ENCODE measurements around the gene RAB8A.
A peak's percentile ranks its signal among the peaks of the same experiment; 100 is the strongest.

Gene RAB8A

DNA sequence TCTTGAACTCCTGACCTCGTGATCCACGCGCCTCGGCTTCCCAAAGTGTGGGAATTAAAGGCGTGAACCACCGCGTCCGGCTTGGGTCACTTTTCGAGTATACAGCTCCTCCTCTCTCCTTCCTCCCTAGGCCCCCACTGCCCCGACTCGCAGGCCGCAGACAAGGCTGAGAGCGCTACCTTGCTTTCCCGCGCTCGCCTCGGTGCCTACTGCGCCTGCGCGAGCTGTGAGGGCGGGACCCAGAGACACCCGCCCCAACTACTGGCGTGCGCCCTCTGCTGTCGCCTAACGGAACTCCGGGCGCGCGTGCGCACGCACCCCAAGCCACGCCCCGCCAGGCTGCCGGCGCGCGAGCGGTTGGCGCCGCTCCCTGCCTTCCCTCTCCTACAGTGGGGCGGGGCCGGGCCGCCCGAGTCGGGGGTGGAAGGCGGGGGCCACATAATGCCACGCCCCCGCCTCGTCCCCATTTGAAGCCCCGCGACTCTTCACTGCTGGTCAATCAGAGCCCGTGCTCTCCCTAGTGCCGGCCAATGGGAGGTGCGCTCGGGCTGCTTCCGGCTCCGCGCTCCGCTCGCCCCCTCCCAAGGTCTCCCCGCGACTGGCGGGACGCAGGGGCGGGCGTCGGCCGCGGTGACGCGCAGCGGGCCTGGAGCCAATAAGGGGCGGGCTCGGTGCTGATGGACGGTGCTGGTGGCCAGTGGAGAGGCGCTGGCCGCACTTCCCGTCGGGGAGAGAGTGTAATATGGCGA is at the start of gene RAB8A:
Gene RAB8A (plus strand): TSS at position 730 of the 749 bp plus-strand sequence. CDS start 13 bp downstream, at position 743.
- DNase-seq, result peak; percentile 97

DNA sequence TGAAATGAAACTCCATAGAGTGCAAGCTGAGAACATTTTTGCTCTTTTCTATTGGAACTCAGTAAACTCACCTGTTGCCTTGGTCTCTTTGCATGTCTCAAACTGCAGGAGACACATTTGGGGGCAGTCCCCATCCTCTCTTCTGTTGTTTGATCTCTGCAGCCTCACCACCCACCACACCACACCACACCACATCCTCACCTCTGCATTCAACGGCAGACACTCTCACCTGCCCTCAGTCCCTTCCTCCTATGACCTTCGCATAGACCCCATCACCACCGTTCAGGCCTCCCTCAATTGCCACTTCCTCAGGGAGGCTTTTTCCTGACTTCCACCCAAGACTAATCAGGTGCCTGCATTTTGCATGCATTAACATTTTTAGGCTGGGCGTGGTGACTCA is 49.7 kb upstream of the RAB8A start:
- no peak for DNase-seq

DNA sequence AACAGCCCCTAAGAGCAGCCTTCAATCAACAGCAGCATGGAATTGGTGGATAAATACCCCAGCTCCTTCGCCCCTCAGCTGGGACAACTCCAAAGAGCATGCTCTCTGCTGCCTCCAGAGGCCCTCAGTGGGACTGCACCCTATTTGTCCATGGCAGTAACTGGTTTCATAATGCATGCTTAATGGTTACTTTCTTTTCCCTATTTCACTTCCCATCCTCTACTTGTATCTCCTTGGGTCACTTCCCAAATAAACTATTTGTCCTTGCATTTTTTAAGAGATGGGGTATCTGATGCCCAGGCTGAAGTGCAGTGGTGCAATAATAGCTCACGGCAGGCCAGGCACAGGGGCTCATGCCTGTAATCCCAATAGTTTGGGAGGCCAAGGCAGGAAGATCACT is 48.9 kb upstream of the RAB8A start:
- DNase-seq, result no peak

DNA sequence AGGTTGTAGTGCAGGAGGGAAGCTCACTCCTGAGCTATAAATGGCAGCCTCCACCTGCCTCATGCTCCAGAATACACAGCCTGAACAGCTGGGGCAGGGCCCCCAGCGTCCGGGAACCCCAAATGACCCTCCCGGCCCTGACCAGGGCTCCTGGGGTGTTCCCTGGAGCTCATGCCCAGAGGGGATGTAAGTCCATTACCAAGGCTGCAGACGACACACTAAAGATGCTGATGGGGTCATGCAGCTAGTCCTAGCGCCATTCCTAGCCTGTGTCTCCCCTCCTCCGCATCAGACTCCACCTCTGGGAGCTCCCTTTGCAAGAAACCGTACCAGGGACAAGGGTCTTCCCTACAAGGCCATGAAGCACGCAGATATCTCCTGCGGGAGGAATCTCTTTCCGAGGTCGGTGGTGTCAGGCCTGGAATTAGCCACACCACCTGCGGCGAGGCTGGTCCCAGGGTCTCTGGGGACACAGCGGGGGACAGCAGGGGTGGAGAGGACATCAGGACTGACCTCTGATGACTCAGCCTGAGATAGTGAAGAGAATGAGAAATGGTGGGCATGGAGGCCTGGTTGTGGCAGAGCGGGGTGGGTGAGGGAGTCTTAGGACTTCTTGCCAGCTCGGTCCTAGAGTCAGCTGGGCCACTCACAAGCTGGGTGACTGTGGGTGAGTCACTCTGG is 47.3 kb upstream of the RAB8A start:
- no peak for DNase-seq

DNA sequence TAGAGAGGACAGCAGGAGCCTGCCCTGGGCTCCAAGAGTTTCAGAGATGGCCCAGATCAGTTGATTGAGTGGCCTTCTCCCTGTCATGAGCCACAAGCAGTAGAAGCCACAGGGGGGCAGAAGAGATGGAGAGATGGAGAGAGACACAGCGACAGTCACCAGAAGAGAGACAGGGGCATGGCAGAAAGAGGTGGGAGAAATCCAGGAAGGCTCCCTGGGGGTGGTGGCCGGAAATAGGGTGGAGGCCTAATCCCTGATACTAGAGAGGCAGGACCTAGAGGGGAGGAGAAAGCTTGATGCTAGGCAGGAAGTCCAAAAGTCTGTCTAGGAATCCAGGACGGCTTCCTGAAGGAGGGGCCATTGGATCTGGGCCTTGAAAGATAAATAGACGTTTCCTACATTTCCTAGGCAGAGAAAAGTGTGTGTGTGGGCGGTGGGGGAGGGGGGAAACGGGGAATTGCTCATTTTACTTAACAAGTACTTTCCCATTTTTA is 45.0 kb upstream of the RAB8A start:
- DNase-seq, result no peak

DNA sequence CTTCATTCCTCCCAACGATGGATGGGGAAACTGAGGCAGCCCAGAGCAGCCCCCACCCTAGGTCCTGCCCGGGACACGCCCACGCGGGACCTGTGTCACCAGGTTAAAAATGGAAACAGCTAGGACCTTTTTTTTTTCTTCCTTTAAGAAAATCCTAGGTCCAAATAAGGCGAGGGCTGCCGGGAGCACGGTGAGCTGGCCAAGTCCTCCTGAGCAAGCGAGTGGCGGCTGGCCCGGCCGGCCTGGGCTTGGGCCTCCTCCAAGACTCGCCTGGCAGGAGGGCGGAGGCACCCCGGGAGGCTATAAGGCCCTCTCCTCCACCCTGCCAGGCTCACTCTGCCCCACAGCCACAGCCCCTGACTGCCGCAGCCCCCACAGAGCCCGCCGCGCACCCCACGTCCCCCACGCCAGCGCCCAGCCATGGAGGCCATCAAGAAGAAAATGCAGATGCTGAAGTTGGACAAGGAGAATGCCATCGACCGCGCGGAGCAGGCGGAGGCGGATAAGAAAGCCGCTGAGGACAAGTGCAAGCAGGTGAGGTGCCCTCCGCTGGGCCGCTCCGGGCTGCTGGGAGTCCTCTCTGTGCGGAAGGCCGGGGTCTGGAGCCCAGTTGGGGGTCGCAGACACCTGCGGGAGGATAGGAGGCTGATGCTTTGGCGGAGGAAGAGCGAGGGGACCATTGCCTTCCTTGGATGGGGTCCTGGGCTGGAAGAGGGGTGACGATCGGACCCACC is 44.3 kb upstream of the RAB8A start:
- DNase-seq, result no peak

DNA sequence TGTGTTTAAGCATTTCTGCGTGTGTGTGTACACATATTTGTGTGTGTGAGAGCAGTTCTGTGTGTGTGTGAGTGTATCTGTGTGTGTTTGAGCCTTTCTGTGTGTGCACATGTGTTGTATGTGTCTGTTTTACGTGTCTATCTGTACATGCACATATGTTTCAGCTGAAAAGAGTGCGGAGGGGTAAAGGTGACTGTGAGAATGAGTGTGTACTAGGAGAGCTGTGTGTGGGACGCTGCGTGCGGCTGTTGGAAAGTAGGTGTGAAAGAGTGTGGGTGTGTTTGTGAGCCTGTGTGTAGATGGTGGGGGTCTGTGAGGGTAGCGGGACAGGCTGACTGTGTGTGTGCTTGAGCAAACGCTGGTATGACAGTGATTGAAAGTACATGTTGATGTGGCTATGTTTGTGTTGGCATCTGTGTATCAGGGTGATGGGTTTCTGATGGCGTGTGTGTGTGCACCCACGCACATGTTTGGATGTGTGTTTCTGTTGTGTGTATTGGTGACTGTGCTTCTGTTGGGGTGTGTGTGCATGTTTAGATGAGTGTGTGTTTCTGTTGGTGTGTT is 42.9 kb upstream of the RAB8A start:
- DNase-seq, result no peak

DNA sequence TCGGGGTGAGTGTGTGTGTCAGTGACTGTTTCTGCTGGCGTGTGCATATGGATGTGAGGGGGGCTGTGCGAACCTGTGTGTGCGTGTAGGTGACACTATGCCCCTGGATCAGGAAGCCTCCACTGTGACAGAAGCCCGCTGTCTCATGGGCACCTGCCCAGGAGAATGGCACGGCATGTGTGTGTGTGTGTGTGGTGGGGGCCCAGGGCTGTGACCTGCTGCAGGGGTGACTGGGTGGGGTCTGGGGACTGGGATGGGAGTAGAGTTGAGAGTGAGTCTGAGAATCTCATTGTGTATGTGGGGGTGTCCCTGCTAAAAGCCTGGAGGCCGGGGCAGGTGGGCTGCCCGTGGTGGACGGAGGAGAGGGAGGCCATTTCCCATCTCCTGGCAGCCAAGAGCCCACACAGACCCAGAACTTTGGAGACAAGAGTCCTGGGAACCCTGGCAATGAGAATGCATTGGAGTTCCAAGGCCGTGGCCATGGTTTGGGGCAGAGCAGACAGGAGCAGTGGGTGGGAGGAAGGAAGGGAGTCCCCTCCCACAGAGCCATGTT is 41.8 kb upstream of the RAB8A start:
- no peak for DNase-seq

DNA sequence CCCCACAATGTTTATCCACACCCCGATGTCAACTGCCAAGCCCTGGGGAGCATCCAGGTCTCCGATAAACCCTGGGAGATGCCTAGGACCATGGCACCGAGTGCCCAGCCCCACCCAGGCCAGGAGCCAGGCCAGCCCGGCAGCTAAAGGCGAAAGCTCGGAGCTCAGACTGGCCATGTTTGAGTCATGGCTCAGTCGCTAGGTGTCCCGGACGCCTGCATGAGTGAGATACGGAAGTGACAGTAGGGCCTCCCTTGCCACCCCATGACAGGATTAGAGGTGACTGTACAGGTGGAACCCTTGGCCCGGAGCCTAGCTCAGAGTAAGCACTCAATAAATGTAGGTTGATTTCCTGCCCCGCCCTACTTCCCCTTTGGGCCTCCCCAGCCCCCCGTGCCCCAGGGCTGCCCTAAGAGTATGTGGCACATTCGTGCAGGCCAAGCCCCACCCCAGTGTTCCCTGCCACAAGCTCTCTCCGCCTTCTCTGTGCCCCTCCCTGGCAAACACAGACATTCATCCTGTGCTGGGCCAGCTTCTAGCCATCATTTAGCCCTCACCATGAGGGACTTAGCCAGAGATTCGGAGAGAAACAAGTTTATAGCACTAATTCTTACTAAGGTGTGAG is 41.2 kb upstream of the RAB8A start:
- no peak for DNase-seq

DNA sequence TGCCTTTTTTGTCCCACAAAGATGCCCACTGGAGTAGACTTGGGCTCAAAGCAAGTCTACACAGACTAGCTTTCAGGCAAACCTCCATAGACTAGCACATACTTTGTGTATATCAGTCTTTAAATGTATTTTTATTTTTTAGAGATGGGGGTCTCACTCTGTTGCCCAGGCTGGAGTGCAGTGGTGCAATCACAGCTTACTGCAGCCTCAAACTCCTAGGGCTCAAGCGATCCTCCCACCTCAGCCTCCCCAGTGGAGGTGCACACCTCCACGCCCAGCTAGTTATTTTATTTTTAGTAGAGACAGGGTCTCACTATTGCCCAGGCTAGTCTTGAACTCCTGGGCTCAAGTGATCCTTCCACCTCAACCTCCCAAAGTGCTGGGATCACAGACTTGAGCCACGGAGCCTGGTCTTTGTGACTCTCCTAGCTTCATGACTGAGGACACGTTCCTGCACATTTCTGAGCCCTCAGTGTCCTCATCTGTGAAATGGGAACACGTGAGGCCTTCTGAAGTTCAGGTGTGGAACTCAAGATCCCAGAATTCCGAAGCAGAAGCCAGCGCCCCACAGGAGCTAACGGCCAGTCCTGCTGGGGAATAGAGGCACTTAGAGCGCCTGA is 40.5 kb upstream of the RAB8A start:
- DNase-seq, result no peak

DNA sequence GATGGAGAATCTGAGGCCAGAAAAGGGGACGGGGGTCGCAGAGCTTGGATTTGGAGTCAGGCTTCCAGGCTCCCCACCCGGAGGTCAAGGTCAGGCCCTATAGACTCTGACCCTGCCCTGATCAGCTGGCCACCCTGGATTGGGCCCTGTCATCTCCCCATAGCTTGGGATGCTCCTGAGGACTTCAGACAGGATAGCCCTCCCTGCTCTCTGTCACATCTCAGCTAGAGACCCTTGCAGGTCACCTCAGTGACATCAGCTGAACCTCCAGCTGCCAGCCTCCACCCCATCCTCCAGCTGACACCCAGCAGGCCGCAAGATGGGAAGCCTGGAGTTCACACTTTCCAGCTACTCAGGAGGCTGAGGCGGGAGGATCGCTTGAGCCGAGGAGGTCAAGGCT is 38.2 kb upstream of the RAB8A start:
- no peak for DNase-seq

DNA sequence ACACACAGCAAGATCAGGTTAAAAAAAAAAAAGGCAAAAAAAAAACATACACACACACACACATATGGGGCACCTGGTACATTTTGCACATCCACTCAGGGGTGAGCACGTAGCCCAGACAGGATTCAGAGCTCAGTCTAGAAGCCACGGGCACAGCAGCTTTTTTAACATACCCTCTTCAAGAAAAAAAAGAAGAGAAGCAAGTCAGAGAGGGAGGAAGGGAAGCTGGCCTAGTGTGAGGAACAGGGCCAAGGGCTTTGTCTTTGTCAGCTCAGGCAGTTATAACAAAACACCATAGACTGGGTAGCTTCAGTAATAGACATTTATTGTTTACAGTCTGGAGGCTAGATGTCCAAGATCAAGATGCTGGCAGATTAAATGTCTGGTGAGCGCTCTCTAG is 37.7 kb upstream of the RAB8A start:
- DNase-seq, result no peak

DNA sequence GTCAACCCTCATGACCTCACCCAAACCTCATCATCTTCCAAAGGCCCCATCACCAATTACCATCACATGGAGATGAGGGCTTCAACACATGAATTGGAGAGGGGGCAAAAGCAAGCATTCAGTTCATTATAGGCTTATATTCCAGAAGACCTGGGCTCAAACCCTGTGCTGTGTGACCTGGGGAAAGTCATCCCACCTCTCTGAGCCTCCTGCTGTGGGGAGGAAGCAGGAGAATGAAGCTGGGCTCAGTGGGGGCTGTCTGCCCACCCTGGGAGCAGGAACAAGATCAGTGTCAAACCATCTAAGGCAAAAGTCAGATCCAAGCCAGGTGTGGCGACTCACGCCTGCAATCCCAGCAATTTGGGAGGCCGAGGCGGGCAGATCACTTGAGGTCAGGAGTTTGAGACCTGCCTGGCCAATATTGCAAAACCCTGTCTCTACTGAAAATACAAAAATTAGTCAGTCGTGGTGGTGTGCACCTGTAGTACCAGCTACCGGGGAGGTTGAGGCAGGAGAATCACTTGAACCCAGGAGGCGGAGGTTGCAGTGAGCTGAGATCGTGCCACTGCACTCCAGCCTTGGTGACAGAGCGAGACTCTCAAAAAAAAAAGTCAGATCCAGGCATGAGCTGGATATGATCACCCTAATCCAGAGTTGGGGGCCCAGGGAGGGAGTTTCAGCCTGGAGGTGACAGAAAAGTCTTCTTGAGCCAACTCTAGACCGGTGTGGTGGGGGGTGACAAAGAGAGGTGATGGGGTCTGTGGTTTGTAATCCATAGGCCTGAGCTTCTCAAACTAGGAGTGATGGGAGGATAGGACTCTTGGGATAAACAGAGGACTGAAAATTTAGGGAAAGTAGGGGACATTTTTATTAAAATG is 37.0 kb upstream of the RAB8A start:
- no peak for DNase-seq

DNA sequence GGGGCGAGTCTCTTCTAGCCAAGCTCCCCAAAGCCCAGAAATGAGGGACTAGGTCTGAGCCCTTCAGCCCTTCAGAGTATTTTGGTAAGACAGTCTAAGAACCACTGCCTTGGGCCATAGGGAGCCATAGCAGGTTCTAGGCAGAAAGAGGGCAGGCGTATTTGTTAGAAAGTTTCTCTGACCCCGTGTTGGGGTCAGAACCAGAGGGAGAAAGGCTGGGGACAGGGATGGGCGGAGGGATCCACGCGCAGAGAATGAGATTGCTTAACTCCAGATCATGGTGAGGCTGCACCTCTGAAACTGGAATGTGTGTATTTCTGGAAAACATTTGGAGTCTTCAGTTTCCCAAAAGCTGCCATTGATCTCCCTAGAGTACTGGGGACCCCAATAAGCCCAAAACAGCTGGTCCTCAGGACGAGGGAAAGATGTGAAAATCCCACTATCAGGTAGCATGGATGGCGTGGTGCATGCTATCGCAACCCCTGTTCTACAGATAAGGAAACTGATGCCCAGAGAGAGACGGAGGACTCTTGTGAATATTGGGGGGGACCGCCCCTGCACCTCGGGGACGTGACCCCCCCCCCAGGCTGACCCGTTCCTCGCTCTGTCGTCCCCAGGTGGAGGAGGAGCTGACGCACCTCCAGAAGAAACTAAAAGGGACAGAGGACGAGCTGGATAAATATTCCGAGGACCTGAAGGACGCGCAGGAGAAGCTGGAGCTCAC is 36.1 kb upstream of the RAB8A start:
- DNase-seq, result no peak

DNA sequence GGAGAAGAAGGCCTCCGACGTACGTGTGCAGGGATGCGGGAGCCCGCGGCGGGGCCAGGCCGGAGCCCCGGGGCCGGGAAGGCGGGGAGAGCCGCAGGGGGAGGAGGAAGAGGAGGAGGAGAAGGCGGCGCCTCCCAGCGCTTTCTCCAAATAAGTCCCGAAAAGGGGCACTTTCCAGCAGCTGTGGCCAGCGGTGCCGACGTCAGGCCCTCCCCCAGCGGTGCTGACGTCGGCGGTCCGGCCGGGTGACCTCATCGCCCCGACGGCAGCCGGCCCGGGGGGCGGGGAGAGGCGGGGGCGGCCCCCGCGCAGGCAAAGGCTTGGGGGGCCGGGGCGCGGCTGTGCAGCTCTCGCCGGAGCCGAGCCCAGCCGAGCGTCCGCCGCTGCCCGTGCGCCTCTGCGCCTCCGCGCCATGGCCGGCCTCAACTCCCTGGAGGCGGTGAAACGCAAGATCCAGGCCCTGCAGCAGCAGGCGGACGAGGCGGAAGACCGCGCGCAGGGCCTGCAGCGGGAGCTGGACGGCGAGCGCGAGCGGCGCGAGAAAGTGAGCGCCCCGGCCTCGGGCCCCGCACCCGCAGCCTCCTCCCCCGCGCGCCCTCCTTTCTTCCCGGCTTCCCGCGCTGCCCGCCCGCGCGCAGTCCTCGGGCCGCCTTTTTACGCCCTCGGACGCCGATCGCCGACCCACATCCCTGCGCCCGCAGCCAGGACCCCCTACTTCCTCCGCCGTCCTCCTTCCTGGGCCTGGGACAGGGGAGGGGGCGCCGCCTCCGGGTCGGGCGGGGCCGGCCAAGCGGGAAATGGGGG is 35.3 kb upstream of the RAB8A start, which contains the start of gene TPM4:
Gene TPM4 (plus strand): TSS at position 342 of the 804 bp plus-strand sequence. CDS start 71 bp downstream, at position 413.
- DNase-seq, result peak; percentile 57

DNA sequence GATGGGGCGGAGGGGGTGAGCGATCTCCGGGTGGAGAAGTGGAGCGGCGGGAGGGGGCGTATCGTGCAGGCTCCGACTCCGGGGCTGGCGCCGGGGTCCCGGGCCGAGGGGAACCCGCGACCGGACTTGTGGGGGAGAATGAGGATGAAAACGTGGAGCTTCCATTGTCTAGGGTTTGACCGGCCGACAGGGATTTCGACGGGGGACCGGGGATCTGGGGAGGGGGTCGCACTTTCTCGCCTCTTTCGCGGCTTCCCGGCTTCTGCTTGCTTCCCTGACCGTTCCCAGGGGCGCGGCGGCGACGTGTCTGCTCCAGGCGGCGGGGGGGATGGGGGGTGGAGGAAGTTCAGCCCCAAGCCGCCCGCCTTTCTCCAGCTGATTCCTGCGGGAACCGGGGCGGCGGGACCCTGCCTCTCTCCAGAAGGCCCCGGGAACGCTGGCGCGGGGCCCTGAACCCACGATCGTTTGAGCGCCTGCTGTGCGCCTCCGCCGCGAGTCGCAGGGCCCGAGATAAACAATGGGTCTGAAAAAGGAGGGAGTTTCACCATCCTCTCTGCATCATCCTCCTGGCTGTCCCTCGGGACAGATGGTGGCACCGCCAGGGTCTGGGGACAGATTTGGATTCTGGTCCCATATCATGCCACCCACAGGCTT is 34.6 kb upstream of the RAB8A start:
- DNase-seq, result no peak

DNA sequence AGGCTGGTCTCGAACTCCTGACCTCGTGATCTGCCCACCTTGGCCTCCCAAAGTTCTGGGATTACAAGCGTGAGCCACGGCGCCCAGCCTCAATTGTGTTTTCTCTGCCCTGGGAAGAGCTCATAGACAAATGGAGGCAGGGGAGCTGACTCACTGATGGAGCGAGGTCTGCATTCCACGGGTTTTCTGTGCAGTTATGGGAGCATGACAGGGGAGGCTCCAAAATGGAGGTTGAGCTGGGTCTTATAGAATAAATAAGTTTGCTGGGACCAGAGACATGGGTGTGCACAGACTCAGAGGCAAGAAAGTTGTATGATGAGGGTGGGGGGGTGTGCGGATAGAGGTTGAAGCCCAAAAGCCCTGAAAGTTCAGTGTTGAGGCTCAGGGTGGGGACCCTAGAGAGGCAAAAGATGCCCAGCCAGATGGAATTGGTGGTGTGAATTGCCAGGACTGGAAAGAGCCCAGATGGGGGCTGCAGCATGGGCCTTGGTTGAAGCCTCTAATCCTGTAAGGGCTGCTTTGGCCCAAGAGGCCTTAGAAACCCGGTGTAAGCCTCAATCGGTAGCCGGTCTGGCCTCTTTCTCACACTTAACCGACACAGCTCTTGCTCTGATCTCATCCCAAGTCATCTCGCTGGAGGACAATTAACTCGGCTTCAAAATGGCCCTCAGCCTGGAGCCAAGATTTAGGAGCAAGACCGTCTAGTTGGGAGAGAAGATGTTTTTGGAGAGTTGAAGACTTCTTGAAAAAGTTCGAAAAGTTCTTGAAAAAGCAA is 33.5 kb upstream of the RAB8A start:
- DNase-seq, result no peak
